ENCODE data around the gene BACH2.

Gene BACH2

DNA sequence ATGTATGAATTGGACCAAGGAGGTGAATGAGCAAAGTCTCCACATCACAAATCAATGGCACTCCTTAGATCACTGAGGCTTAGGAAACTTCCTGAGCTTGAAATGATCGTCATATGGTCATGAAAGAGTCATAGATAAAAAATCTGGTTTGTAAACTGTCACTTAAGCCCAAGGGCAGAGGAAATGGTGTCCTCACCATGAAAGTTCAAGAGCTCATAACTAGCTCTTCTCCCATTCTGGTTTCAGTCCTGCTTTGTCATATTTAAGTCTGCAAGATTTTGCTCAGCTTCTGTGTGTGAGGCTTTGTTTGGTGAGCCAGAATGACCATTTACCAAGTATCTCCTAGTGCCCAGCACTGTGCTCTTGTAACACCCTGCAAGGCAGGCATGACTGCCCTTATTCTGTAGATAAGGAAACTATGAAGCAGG, 341.9 kb downstream of the BACH2 start:
- H3K27ac Mint-ChIP-seq: no peak overlapping the region
- peaks cover 42% of the 10 kb centered on the region for H3K4me1 Mint-ChIP-seq (ENCODE audit: low read depth)
- H3K4me3 Mint-ChIP-seq: no peak overlapping the region
- intact Hi-C loops (cut with micrococcal nuclease): no loop called here
- H3K27me3 Mint-ChIP-seq: no peaks in the 10 kb centered on the region
- no peaks in the 10 kb centered on the region for H3K9me3 Mint-ChIP-seq
- H3K36me3 Mint-ChIP-seq (ENCODE audit: low read depth): no peaks in the 10 kb centered on the region

DNA sequence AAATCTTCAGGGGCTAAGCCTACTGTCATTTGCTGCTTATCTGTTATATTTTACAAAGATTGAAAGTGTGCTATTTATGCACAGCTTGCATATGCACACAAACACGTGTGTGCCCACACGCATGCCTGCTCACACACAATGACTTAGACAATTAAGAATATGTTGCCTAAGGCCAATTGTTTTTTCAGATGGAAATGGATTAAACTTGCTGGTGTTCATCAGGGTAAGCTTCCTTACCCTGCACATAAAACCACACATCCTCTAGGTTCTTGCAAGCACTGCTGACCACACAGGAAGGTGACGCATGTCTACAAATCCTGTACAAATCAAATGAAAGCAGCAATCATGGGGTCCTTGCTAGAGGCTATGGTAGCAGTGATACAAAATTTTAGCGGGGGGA, 344.0 kb downstream of the BACH2 start:
- Mint-ChIP-seq H3K4me3 (no peak overlapping the region), H3K36me3 (ENCODE audit: low read depth) (no peaks in the 10 kb centered on the region), H3K9me3 (no peaks in the 10 kb centered on the region), H3K4me1 (ENCODE audit: low read depth) (peaks cover 42% of the 10 kb centered on the region), H3K27me3 (no peaks in the 10 kb centered on the region), H3K27ac (no peak overlapping the region)
- intact Hi-C loops (cut with micrococcal nuclease): no loop called here

DNA sequence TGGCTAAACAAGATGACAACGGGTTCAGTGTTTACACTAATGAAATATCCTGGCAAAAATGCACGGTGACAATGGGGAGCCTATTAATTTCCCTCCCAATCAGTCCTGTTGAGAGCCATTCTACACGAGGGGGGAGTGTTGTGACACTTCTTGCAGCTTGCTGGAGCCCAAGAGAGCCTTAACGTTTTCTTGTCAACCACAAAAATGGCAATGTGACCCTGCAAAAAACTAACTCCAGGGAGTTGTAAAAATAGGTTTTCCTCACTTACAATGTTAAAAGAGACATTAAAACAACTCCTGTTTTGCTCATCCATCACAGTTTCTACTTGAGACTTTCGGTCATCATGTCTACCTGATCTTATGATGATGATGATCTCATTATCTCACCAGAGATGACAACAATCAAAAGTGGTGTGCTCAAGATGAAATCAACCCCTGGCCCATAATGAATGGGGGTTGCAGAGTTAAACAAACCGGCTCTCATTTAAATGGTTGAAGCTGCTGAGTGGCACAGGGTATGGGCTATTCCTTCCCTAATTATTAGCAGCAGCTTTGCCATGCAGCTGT, 344.5 kb downstream of the BACH2 start:
- intact Hi-C loops (cut with micrococcal nuclease): no loop called here
- H3K27ac Mint-ChIP-seq: no peak overlapping the region
- no peaks in the 10 kb centered on the region for H3K36me3 Mint-ChIP-seq (ENCODE audit: low read depth)
- no peak overlapping the region for H3K4me3 Mint-ChIP-seq
- H3K4me1 Mint-ChIP-seq (ENCODE audit: low read depth): peaks cover 42% of the 10 kb centered on the region
- no peaks in the 10 kb centered on the region for H3K9me3 Mint-ChIP-seq
- no peaks in the 10 kb centered on the region for H3K27me3 Mint-ChIP-seq

DNA sequence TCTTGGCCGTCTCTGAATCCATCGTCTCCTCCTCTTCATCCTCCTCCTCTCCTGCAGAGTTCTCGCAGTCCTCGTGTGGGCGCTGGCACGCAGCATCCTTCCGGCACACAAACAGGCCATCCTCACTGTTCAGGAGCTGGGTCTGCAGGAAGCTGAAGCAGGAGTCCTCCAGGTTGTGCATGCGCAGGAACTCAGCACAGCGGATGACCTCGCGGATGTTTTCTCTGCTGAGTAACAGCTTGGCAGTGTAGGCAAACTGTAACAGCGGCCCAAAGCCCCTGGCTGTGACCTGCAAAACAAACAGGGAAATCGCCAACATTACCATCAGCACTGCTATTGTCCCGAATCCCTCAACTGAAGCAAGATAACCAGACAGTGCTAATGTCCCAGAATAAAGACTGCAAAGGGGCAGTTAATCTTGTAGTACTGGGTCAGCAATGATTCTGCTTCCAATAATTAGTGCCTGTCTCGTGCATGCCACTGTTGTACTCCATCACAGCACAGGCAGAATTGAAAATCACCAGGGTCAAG, 345.0 kb downstream of the BACH2 start:
- Mint-ChIP-seq H3K4me3 (no peak overlapping the region), H3K27me3 (no peaks in the 10 kb centered on the region), H3K4me1 (ENCODE audit: low read depth) (peaks cover 42% of the 10 kb centered on the region), H3K36me3 (ENCODE audit: low read depth) (no peaks in the 10 kb centered on the region), H3K9me3 (no peaks in the 10 kb centered on the region), H3K27ac (no peak overlapping the region)
- intact Hi-C loops (cut with micrococcal nuclease): no loop called here

DNA sequence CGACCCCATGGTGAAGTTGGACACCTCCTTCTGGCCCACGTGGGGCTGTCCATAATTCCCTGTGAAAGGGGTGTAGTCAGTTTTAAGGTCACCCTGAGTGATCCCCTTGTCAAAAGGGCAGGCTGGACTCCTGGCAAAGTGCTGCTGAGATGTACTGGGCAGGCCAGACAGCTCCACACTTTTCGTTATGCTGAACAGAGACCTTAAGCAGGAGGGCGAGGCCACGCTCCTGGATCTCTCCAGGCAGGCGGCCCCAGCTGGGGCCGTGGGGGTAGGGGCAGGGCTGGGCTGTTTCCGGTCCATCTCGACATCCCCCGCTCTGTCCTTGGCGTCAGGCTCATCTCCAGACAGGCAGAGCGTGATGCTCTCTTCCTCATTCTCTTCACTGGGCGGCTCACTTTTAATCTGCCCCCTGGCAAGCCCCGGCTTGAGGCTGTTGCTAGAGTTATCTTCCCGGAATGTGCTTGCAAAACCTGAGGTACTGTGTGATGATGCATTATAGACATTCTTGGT, 345.7 kb downstream of the BACH2 start:
- H3K27ac Mint-ChIP-seq: no peak overlapping the region
- H3K36me3 Mint-ChIP-seq (ENCODE audit: low read depth): no peaks in the 10 kb centered on the region

DNA sequence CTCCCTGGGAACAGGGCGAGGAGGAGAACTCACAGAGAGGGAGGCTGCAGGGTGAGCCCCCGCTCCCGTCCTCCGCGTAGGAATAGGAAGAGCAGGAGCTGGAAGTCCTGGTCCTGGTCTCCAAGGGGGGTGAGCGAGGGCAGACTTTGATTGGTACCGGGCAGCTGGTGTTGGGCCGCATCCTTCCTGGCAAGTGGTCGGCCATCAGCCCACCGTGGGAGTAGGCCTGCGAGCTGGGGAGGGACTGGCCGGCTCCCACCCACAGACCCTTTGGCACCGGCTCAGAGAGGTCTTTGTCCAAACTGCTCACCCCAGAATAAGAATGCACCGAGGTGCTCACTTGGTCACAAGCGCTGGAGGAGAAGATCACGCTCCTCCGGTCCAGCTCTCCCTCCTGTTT, 346.2 kb downstream of the BACH2 start:
- intact Hi-C loops (cut with micrococcal nuclease): no loop called here
- no peaks in the 10 kb centered on the region for H3K9me3 Mint-ChIP-seq
- no peaks in the 10 kb centered on the region for H3K27me3 Mint-ChIP-seq
- no peaks in the 10 kb centered on the region for H3K36me3 Mint-ChIP-seq (ENCODE audit: low read depth)
- H3K27ac Mint-ChIP-seq: no peak overlapping the region
- H3K4me3 Mint-ChIP-seq: no peak overlapping the region
- peaks cover 42% of the 10 kb centered on the region for H3K4me1 Mint-ChIP-seq (ENCODE audit: low read depth)

More for the DNA sequence above, 345.7 kb downstream of the BACH2 start:
- no peak overlapping the region for H3K4me3 Mint-ChIP-seq
- H3K9me3 Mint-ChIP-seq: no peaks in the 10 kb centered on the region
- intact Hi-C loops (cut with micrococcal nuclease): no loop called here
- H3K4me1 Mint-ChIP-seq (ENCODE audit: low read depth): peaks cover 42% of the 10 kb centered on the region
- no peaks in the 10 kb centered on the region for H3K27me3 Mint-ChIP-seq

DNA sequence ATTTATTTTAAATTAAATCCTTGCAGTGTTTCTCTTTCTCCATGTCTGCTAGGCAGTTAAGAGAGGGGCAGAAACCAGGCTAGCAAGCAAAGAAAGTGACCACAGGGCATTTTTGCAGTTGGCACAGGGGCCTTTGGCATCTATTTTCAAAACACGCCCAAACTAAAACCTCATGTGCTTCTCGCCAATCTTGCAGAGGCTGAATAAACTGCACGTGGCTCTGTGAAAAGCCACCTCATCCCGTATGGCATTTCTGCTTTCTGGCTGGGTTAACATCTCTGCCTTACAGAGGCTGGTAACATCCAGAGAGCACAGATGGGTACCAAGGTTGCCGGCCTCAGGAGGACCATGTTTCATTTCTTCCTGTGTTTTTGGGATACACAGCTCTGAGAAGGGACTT, 347.8 kb downstream of the BACH2 start:
- Mint-ChIP-seq H3K27me3 (no peaks in the 10 kb centered on the region), H3K9me3 (no peaks in the 10 kb centered on the region), H3K27ac (no peak overlapping the region), H3K4me1 (ENCODE audit: low read depth) (peaks cover 32% of the 10 kb centered on the region), H3K4me3 (no peak overlapping the region), H3K36me3 (ENCODE audit: low read depth) (no peaks in the 10 kb centered on the region)
- intact Hi-C loops (cut with micrococcal nuclease): loop anchor here (10.0 kb wide), 1 partner anchor 346 kb away; the partner anchor contains the start of gene BACH2

DNA sequence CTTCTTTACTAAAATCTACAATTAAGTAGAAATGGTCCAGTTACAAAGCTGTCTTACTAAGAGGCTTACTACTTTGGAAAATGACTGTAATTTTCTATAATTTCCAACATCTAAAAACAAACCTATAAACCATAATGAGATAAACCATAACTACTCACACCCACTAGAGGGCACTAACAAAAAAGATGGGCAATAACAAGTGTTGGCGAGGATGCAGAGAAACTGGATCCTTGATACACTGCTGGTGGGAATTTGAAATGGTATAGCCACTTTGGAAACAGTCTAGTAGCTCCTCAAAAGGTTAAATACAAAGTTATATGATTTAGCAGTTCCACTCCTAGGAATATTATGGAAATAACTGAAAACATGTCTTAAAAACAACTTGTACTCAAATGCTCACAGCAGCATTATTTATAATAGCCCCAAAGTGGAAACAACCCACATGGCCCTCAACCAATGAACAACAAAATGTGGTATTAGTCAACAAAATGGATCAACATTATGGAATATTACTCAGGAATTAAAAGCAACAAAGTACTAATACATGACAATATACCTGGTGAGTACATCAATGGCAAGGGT, 351.7 kb downstream of the BACH2 start:
- Mint-ChIP-seq H3K27ac (no peak overlapping the region), H3K4me3 (no peak overlapping the region), H3K36me3 (ENCODE audit: low read depth) (no peaks in the 10 kb centered on the region), H3K9me3 (no peaks in the 10 kb centered on the region), H3K4me1 (ENCODE audit: low read depth) (no peaks in the 10 kb centered on the region), H3K27me3 (no peaks in the 10 kb centered on the region)
- intact Hi-C loops (cut with micrococcal nuclease): loop anchor here (1.0 to 10.0 kb wide), 3 partner anchors 232 to 534 kb away; partner anchors contain the start of gene BACH2

DNA sequence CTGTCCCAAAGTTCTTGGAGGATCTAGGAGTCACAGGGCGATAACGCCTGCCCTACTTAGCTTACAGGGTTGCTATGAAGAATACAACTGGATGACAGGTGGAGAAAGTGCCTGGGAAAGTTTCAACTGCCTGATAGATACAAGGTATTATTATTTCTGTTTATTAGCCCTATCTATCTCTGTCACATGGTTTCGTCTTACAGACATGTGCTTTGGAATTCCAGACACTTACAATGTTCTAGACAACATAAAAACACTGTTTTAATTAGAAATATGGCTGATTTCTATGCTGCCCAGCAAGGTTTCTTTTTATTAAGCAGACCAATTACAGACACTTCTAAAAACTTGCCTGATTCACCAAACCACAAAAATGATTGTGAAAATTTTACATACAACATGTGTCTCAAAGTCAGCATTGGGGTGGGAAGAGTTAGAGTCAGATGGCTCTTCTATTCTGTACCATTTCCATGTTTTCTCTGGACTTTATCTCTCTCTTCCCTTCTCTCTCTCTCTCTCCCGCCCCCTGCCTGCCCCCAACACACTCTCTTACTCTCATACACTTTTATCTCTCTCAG, 352.4 kb downstream of the BACH2 start:
- Mint-ChIP-seq H3K4me3 (no peak overlapping the region), H3K36me3 (ENCODE audit: low read depth) (no peaks in the 10 kb centered on the region), H3K27me3 (no peaks in the 10 kb centered on the region), H3K27ac (no peak overlapping the region), H3K9me3 (no peaks in the 10 kb centered on the region), H3K4me1 (ENCODE audit: low read depth) (no peaks in the 10 kb centered on the region)
- intact Hi-C loops (cut with micrococcal nuclease): loop anchor here (1.0 to 10.0 kb wide), 3 partner anchors 233 to 535 kb away; partner anchors contain the start of gene BACH2

DNA sequence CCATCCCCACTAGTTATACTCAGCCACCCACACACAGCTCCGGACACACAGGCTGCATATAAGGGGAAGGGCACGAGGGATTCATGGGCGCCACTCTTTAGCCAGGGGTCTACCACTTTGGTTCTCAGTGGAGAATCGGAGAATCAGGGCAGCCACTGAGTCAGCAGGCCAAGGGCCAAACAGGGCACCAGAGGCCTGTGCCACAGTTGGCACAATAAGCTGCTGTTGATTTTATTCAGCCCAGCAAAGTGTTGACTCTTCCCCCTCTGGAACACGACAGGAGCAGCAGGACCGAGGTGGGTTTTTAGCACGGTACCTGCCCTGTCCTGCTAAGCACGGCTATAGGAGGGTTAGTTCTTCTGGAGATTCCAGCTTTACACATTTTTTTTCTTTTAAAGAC, 354.0 kb downstream of the BACH2 start:
- H3K4me1 Mint-ChIP-seq (ENCODE audit: low read depth): no peaks in the 10 kb centered on the region
- no peaks in the 10 kb centered on the region for H3K9me3 Mint-ChIP-seq
- H3K27me3 Mint-ChIP-seq: no peaks in the 10 kb centered on the region
- no peak overlapping the region for H3K4me3 Mint-ChIP-seq
- no peaks in the 10 kb centered on the region for H3K36me3 Mint-ChIP-seq (ENCODE audit: low read depth)
- intact Hi-C loops (cut with micrococcal nuclease): loop anchor here (5.0 to 10.0 kb wide), 2 partner anchors 235 to 352 kb away; partner anchors contain the start of gene BACH2
- H3K27ac Mint-ChIP-seq: no peak overlapping the region

DNA sequence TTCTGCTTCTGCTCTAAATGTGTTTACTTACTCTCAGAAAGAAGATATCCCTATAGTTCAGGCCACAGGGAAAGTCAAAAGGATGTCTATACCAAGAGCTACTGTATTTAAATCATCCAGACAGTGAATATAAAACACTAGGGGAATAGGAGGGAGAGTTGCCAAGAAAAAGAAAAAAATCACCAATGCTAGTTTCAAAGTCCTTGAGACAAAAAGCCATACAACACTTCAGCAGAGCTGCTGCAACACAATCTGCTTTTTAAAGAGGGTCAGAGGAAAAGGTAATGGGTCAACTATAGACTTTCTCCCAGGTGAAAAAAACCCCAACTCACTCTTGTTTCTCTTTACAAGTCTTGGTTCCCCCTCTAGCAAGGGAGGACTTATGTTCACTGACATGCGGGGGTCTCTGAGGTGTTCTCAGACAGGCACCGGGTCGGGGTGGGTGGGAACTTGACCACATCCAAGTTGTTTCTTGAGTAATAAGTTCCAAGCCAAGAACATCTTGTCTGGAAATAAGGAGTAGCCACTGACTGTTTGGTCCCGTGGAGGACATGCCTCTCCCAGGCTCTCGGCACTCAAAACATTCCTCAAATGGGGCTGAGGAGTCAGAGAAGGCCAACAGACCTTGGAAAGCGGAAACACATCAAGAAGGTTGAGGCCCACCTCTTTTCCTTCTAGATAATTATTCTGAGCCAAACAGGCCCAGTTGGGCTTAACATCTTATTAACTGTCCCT, 354.7 kb downstream of the BACH2 start:
- Mint-ChIP-seq H3K36me3 (ENCODE audit: low read depth) (no peaks in the 10 kb centered on the region), H3K4me3 (no peak overlapping the region), H3K9me3 (no peaks in the 10 kb centered on the region), H3K27ac (no peak overlapping the region), H3K4me1 (ENCODE audit: low read depth) (no peaks in the 10 kb centered on the region), H3K27me3 (no peaks in the 10 kb centered on the region)
- intact Hi-C loops (cut with micrococcal nuclease): loop anchor here (5.0 to 10.0 kb wide), 2 partner anchors 235 to 353 kb away; partner anchors contain the start of gene BACH2

DNA sequence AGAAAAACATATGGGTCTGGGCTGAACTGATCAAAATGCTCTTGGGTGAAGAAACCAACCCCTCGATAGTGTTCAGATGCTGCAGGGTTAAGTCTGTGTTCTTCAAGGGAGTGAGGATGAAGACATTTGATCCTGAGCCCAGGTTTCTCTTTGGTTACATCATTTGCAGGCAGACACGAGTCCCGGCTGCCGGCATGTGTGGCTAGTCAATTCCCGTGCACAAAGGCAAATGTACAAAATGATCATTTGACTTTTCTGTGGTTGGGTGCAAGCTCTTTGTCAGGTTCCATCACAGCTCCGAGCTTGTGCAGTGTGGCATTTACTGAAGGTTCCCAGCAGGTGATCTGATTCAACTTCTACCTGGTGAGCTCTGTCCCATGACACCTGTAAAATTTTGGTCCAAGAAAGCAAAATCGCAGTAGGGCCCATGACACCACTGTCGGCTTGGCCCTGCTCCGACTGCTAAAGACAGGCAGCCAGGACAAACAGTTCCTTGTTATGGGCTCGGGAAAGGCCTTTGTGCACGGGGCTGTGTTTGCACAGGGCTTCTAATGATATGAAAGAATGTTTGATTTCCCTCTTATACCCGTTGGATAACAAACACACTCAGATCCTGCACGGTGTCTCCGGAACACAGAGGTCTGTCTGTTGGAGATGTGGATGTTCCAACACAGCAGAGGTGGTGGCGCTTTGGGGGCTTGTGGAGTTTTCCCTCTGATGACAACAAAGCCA, 355.4 kb downstream of the BACH2 start:
- Mint-ChIP-seq H3K27ac (no peak overlapping the region), H3K9me3 (no peaks in the 10 kb centered on the region), H3K4me3 (no peak overlapping the region), H3K27me3 (no peaks in the 10 kb centered on the region), H3K36me3 (ENCODE audit: low read depth) (no peaks in the 10 kb centered on the region), H3K4me1 (ENCODE audit: low read depth) (no peaks in the 10 kb centered on the region)
- intact Hi-C loops (cut with micrococcal nuclease): loop anchor here (5.0 to 10.0 kb wide), 2 partner anchors 236 to 354 kb away; partner anchors contain the start of gene BACH2
